VCaP (cell line): Measurements from ENCODE around the gene ERC1.

ENCODE experiments used
- H3K27ac ChIP-seq: fragments of 450-650 bp; 2 replicates; pipeline ENCODE4 v1.5.1; 2017
- TF ChIP-seq, protein P1 (sequence below): fragments of 450-650 bp; conservative IDR thresholded peaks from 2 replicates; pipeline ENCODE4 v1.5.1; 2017; ENCODE audit warnings: mild to moderate bottlenecking, moderate library complexity

ERC1 gene

DNA sequence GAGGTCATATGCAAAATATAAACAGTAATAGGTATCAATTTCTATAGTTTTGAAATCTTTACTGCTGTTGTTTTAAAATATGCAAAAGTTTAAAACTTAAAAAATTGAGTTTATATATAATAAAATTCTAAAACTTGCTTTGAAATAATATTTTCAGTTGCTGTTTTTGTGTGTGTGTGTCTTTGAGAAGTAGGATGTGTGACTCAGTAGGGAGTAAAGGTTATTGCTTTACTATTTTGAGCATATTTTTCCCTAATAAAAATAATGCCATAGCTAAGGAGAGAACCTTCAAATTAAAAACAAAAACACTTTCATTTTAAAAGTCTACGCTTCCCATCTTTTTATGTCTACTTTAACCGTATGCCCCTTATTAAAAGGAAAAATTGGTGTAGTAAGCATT is 365.3 kb downstream of the ERC1 start:
- H3K27ac ChIP-seq, result no peak overlapping the region
- TF ChIP-seq, protein P1, sequence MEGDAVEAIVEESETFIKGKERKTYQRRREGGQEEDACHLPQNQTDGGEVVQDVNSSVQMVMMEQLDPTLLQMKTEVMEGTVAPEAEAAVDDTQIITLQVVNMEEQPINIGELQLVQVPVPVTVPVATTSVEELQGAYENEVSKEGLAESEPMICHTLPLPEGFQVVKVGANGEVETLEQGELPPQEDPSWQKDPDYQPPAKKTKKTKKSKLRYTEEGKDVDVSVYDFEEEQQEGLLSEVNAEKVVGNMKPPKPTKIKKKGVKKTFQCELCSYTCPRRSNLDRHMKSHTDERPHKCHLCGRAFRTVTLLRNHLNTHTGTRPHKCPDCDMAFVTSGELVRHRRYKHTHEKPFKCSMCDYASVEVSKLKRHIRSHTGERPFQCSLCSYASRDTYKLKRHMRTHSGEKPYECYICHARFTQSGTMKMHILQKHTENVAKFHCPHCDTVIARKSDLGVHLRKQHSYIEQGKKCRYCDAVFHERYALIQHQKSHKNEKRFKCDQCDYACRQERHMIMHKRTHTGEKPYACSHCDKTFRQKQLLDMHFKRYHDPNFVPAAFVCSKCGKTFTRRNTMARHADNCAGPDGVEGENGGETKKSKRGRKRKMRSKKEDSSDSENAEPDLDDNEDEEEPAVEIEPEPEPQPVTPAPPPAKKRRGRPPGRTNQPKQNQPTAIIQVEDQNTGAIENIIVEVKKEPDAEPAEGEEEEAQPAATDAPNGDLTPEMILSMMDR, result no peak

GRCh38 chr12:1357171-1357570 is 366.1 kb downstream of the ERC1 start:
- TF ChIP-seq, protein P1, result no peak
- H3K27ac ChIP-seq, result no peak overlapping the region

DNA sequence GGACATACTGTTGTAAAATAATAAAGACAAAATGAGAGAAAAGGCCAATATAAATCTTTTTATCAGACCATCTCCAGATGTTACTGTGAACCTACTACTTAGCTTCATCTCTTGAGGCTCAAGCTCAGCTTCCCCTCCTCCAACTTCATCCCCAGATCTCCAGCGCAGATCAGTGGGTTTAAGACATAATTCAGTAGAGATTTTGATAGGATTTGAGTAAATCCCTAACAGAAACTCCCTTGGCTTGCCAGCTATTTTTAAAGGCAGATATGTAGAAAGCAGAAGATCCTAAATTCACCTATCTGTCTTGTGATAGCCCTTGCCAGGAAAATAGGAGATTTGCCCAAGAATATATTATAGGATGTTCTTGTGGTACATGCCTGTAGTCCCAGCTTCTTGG is 366.7 kb downstream of the ERC1 start:
- H3K27ac ChIP-seq, result no peak overlapping the region
- TF ChIP-seq, protein P1, result no peak

DNA sequence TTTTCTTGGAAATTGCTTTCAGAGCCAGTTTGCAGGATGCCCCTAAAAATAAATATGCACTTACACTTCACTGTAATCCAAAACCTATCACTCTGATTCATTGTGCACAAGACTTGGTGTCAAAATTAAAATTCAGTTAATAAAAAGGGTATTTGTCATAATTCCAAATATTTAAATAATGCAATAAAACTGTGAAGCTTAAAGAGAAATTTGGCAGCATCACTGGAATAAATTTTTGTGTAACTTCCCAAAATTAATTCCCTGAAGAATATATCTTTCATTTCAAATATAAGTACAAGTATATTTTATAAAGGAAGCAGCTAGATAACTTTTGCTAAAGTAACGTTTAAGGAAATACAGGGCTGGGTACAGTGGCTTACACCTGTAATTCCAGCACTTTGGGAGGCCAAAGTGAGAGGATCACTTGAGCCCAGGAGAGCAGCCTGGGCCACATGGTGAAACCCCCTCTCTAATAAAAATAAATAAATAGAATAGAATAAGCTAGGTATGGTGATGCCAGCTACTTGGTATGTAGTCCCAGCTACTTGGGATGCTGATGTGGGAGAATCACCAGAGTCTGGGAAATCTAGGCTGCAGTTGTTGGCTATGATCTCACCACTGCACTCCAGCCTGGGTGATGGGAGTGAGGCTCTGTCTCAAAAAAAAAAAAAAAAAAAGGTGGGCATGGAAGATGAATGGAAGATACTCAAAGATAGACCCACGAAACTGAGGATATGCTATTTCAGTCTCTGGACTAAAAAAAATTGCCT is 369.6 kb downstream of the ERC1 start:
- TF ChIP-seq, protein P1, result no peak
- H3K27ac ChIP-seq, result no peak overlapping the region

- TF ChIP-seq, protein P1, result no peak
- H3K27ac ChIP-seq, result no peak overlapping the region
These were observed 371.2 kb downstream of the ERC1 start for GRCh38 chr12:1362143-1362662.

DNA sequence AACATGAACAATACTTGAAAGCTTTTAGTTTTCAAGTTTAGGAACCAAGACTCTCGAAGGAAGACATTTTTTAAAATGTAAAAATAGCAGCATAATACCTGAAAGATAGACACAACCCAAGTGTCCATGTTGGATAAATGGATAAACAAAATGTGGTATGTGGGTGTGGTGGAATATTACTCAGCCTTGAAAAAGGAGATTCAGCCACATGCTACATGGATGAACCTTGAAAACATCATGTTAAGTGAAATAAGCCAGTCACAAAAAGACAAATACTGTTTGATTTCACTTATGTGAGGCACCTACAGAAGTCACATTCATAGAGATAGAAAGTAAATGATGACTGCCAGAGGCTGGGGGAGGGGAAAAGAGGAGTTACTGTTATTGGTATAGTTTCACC is 374.7 kb downstream of the ERC1 start:
- TF ChIP-seq, protein P1, result no peak
- no peak overlapping the region for H3K27ac ChIP-seq

GRCh38 chr12:1367331-1368291 is 376.6 kb downstream of the ERC1 start:
- no peak overlapping the region for H3K27ac ChIP-seq
- TF ChIP-seq, protein P1, result no peak
